HG03354 (cell line): ENCODE results near the gene COA7.
"Not testable (repeated sequence)": the region's sequence is repeated elsewhere in the genome, so short reads cannot be mapped to it uniquely, and the experiment has no call there.

Experiments used
- ATAC-seq: cut with Tn5 transposase; IDR thresholded peaks from one replicate; pipeline ENCODE4 v1.9.1; 2021; ENCODE audit warnings: mild to moderate bottlenecking; ENCODE audit not compliant: unreplicated experiment, poor library complexity, severe bottlenecking

The COA7 gene

DNA sequence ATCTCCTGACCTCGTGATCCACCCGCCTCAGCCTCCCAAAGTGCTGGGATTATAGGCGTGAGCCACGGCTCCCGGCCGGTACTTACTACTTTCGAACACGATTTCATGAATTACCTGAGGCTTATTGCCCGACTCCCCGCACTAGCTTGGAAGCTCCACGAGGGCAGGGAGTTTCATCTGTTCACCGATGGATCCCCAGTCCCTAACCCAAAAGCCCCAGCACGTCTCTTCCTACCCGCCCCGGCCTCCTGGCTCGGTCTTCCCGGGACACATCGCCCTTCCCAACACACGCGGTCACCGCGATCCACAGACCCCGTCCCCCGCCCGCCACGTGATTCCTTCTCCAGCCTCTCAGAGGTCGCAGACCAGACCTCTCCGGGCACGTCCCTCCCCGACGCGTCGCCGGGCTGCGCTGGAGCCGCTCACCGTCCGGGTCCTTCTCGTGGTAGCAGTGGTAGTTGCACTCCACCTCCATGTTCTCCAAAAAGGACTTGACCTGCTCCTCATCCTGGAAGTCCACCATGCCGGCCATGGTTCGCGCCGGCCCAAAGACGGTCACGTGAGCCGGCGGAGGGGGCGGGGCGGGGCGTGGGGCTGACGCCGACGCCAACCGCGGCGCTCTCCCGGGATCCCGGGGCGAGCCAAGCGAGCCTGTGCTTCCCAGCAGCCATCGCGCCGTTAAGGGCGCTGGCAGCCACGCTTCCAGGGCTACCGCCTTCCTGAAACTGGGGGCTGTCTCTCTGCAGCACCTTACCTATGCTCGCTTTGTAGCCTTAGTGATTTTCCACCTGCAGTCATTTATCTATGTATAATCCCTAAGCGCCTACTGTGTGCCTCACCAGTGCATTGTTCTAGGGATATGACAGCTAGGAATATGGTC, at the start of gene COA7:
COA7 (minus strand) TSS at position 553 of the 880 bp plus-strand sequence; CDS start at position 532, 21 bp downstream.
- peak; percentile 42 for ATAC-seq

DNA sequence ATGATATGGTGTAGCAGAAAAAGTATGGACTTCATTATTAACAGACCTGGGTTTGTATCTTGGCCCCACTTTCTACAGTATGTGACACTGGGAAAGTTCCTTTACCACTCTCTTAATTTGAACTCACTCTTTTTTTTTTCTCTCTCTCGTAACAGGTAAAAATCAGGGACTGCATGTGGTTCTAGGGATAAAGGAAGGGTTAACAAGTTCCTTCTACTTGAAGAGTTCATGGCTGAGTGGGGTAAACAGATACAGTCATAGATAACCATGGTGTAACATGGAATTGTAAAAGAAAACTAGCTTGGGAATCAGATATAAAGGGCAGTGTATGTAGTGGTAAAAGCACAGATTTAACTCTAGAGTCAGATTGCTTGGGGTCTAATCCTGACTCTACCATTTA, 49.3 kb upstream of the COA7 start:
- ATAC-seq = no peak

GRCh38 chr1:52746189-52746588, 48.0 kb upstream of the COA7 start:
- no peak for ATAC-seq

- ATAC-seq = no peak
Observed at GRCh38 chr1:52741259-52741658, 43.1 kb upstream of the COA7 start.

GRCh38 chr1:52739699-52740467, 41.7 kb upstream of the COA7 start:
- ATAC-seq = no peak

- no peak for ATAC-seq
Observed at GRCh38 chr1:52738893-52739292, 40.7 kb upstream of the COA7 start.

DNA sequence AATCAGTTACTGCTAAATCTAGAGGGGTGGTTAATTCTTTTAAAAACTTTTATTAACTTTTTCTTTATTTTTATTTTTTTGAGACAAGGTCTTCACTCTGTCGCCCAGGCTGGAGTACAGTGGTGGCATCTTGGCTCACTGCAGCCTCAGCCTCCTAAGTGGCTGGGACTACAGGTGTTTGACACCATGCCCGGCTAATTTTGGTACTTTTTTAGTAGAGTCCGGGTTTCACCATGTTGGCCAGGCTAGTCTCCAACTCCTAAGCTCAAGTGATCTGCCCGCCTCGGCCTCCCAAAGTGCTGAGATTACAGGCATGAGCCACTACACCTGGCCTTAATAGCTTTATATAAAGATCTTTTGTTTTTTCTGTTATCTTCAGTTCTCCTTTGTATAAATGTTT, 40.0 kb upstream of the COA7 start:
- ATAC-seq = no peak

DNA sequence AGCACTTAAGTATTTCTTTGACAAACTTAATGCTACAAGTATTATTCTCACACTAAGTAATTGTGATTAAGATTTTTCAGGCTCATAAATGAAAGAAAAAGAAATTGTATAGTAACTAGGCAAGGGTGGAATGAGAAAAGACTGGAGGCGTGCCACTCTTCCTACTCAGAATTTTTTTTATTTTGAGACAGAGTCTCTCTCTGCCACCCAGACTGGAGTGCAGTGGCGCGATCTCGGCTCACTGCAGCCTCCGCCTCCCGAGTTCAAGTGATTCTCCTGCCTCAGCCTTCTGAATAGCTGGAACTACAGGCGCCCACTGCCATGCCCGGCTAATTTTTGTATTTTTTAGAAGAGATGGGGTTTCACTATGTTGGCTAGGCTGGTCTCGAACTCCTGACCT, 37.2 kb upstream of the COA7 start:
- not testable (repeated sequence) for ATAC-seq

DNA sequence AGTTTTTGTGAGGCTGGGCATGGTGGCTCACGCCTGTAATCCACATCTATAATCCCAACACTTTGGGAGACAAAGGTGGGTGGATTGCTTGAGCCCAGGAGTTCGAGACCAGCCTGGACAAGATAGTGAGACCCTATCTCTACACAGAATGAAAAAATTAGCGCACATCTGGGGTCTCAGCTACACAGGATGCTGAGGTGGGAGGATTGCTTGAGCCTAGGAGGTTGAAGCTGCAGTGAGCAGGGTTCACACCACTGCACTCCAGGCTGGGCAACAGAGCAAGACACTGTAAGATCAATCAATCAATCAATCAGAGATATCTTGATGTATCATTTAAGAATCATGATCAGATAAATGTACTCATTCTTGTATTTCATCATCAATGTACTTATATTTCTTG, 35.2 kb upstream of the COA7 start:
- no peak for ATAC-seq

DNA sequence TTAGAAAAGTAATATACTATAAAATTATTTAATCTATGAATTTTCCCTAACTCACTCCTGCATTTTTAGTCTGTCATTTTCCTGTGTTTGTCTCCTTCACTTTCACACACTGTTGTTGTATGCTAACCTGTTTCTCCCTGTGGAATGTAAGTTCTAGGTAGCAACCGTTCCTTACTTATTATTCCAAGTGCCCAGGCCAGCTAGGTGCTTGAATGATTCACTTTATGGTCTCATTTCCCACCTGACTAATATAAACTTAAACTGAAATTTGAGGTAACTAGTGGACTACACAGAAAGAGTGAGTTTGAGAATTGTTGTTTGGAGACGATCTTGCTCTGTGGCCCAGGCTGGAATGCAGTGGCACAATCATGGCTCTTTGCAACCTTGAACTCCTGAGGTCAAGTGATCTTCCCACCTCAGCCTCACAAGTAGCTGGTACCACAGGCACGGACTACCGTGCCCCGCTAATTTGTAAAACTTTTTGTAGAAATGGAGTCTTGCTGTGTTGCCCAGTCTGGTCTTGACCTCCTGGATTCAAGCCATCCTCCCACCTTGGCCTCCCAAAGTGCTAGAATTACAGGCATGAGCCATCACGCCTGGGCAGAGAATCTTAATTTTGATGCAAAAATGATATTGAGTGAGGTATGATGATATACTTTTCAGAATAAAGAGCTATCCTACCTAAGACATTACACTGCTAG, 30.0 kb upstream of the COA7 start:
- ATAC-seq = no peak

DNA sequence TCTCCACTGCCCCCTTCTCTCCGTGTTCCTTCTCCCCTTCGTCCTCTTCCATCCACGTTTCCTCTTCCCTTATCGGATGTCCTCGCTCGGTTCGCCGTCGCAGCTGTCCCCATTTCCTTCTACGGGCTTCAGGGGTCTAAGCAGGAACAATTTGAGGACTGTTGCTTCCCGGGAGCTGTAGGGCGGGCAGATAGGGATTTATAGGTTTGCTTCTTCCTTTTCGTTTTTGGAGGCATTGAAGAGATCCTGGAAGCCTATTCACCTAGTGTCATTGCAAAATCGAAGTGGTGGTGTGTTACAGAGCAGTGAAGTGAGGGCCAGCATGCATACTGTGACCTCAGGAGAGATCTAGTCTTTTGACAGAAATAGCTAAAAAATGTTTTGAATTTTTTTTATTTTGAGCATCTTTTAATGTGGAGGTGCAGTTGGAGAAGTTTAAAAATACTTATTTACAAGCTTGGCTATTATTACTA, 29.0 kb upstream of the COA7 start:
- no peak for ATAC-seq

- ATAC-seq = peak; percentile 95
Observed at GRCh38 chr1:52726265-52727113, 28.3 kb upstream of the COA7 start, which contains the start of gene ZYG11B. TSS of gene ZYG11B (plus strand) at chr1:52726453. CDS start at chr1:52726654, 201 bp downstream.

DNA sequence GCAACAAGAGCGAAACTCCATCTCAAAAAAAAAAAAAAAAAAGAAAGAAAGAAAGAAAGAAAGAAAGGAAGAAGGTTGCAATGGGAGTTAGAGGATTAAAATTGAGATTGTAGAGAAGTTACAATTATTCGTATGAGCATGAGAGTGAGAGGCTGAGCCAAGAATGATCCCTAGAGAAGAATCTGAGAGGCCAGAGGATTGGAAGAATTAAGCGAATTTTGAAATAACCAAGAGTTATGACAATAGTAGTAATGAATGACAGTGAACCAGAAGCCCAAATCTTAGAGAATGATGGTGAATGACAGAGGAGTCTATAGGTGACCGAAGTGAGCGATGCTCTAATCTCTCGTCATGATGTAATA, 27.7 kb upstream of the COA7 start:
- ATAC-seq = no peak

- no peak for ATAC-seq
Observed at GRCh38 chr1:52723260-52723659, 25.1 kb upstream of the COA7 start.

GRCh38 chr1:52715296-52715695, 17.1 kb upstream of the COA7 start:
- not testable (repeated sequence) for ATAC-seq

DNA sequence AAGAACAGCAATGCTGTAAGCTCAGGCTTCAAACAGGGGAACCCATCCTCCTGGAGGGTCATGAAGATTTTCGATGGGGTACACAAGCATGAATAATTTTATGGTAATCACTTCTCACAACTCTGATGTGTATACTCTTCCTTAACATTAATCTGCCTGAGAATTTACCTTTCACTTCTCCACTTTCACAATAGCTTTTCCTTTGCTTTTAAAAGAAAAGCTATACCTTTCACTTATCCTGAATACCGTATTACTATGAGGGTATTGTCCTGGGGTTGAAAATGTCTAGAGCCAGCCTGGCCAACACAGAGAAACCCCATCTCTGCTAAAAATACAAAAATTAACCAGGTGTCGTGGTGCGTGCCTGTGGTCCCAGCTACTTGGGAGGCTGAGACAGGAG, 15.4 kb upstream of the COA7 start:
- ATAC-seq = no peak

GRCh38 chr1:52709016-52709415, 10.9 kb upstream of the COA7 start:
- ATAC-seq = no peak

- no peak for ATAC-seq
Observed at GRCh38 chr1:52707927-52708655, 9.9 kb upstream of the COA7 start.
